IMR-90 (cell line): ENCODE data around the gene DHX57. TPM values are rescaled to one million over a fixed set of nuclear protein-coding genes. Genes with fewer than 3 reads are reported as not detected.

Experiments
- ATAC-seq: fragments of 200-7000 bp; cut with Tn5 transposase; 2 replicates; pipeline ENCODE4 v1.9.1; 2020; ENCODE audit warnings: low read depth, mild to moderate bottlenecking, moderate library complexity
- BruUV-seq: library from RNA; stranded (reverse); fragments of 400-500 nt; replicated peaks from 2 replicates; lab custom pipeline; 2021; lab: Mats Ljungman, UMichigan
- CTCF ChIA-PET: fragments of 300-600 bp; formaldehyde crosslinking; extraction: SDS; loops from one replicate; lab custom pipeline; 2021; ENCODE audit warnings: antibody characterized with exemption; lab: Yijun Ruan, JAX
- POLR2A ChIA-PET: fragments of 300-600 bp; sonication (Branson Sonifier 250); formaldehyde crosslinking; loops from one replicate; lab custom pipeline; 2022; ENCODE audit warnings: antibody characterized with exemption; ENCODE audit not compliant: unreplicated experiment; lab: Charles Lee
- DNase-seq: peaks from one replicate; pipeline ENCODE4 v3.0.0; 2013
- H2AFZ ChIP-seq: replicated peaks from 2 replicates; pipeline ENCODE3; 2013; ENCODE audit warnings: low read length, mild to moderate bottlenecking; ENCODE audit not compliant: poor library complexity
- H2AK5ac ChIP-seq: 2 replicates; pipeline ENCODE4 v1.6.1; 2013; ENCODE audit warnings: low read depth, low read length, inconsistent platforms
- H2AK9ac ChIP-seq: replicated peaks from 2 replicates; pipeline ENCODE3; 2013; ENCODE audit warnings: mild to moderate bottlenecking, low read depth, low read length, moderate library complexity; ENCODE audit not compliant: poor library complexity
- H2BK120ac ChIP-seq: 2 replicates; pipeline ENCODE4 v1.6.1; 2013; ENCODE audit warnings: low read depth, low read length, inconsistent platforms
- H2BK15ac ChIP-seq: 3 replicates; pipeline ENCODE4 v1.6.1; 2013; ENCODE audit warnings: low read depth, low read length, inconsistent platforms
- H2BK20ac ChIP-seq: 2 replicates; pipeline ENCODE4 v1.6.1; 2013; ENCODE audit warnings: low read depth, mild to moderate bottlenecking, inconsistent platforms, low read length, moderate library complexity
- H2BK5ac ChIP-seq: 2 replicates; pipeline ENCODE4 v1.6.1; 2013; ENCODE audit warnings: mild to moderate bottlenecking, low read depth, low read length, inconsistent platforms; ENCODE audit not compliant: poor library complexity, severe bottlenecking
- H3K14ac ChIP-seq: replicated peaks from 2 replicates; pipeline ENCODE4 v1.6.1; 2013; ENCODE audit warnings: low read depth, low read length, inconsistent platforms
- H3K18ac ChIP-seq: 2 replicates; pipeline ENCODE4 v1.6.1; 2013; ENCODE audit warnings: low read depth, low read length, control low read depth
- H3K23ac ChIP-seq: 2 replicates; pipeline ENCODE4 v1.6.1; 2013; ENCODE audit warnings: low read depth, low read length, inconsistent platforms
- H3K27ac ChIP-seq: 2 replicates; pipeline ENCODE4 v1.5.1; 2013; ENCODE audit warnings: mild to moderate bottlenecking, control low read depth, low read length; ENCODE audit not compliant: insufficient read depth
- H3K27me3 ChIP-seq: 2 replicates; pipeline ENCODE4 v1.6.1; 2013; ENCODE audit warnings: low read length; ENCODE audit not compliant: control insufficient read depth, insufficient read depth
- H3K36me3 ChIP-seq: 2 replicates; pipeline ENCODE4 v1.6.1; 2013; ENCODE audit warnings: low read length, mixed read lengths; ENCODE audit not compliant: control insufficient read depth, insufficient read depth
- H3K4ac ChIP-seq: 2 replicates; pipeline ENCODE4 v1.6.1; 2013; ENCODE audit warnings: low read depth, low read length, inconsistent platforms
- H3K4me1 ChIP-seq: 2 replicates; pipeline ENCODE4 v1.6.1; 2013; ENCODE audit warnings: low read length, mixed read lengths; ENCODE audit not compliant: control insufficient read depth, insufficient read depth
- H3K4me2 ChIP-seq: 2 replicates; pipeline ENCODE4 v1.6.1; 2013; ENCODE audit warnings: low read depth, mild to moderate bottlenecking, control low read depth, low read length, moderate library complexity
- H3K4me3 ChIP-seq: 2 replicates; pipeline ENCODE4 v1.5.1; 2013; ENCODE audit warnings: low read depth, mild to moderate bottlenecking, control low read depth, low read length, moderate library complexity; ENCODE audit not compliant: insufficient read depth
- H3K56ac ChIP-seq: 2 replicates; pipeline ENCODE4 v1.6.1; 2013; ENCODE audit warnings: low read length, inconsistent platforms; ENCODE audit not compliant: insufficient read depth; ENCODE audit errors: extremely low read depth
- H3K79me1 ChIP-seq, 2 experiments: 2 replicates each; pipeline ENCODE4 v1.6.1; 2013; ENCODE audit warnings: low read length in 2 of 2, inconsistent platforms in 1 of 2, low read depth in 1 of 2
- H3K9ac ChIP-seq: 2 replicates; pipeline ENCODE4 v1.6.1; 2013; ENCODE audit warnings: low read depth, low read length, control low read depth
- H3K9me1 ChIP-seq: 2 replicates; pipeline ENCODE4 v1.6.1; 2013; ENCODE audit warnings: low read length, inconsistent platforms; ENCODE audit not compliant: insufficient read depth
- H3K9me3 ChIP-seq: 2 replicates; pipeline ENCODE4 v1.6.1; 2013; ENCODE audit warnings: low read length; ENCODE audit not compliant: control insufficient read depth, insufficient read depth
- H4K20me1 ChIP-seq: 2 replicates; pipeline ENCODE4 v1.6.1; 2013; ENCODE audit warnings: low read length, inconsistent platforms; ENCODE audit not compliant: insufficient read depth
- H4K5ac ChIP-seq: 2 replicates; pipeline ENCODE4 v1.6.1; 2013; ENCODE audit warnings: mild to moderate bottlenecking, low read depth, low read length, control low read depth
- H4K8ac ChIP-seq, 2 experiments: 2 replicates each; pipeline ENCODE4 v1.6.1; 2013; ENCODE audit warnings: low read depth in 2 of 2, low read length in 2 of 2, control low read depth in 1 of 2, inconsistent platforms in 1 of 2
- H4K91ac ChIP-seq: 2 replicates; pipeline ENCODE4 v1.6.1; 2013; ENCODE audit warnings: low read depth, low read length, inconsistent platforms; ENCODE audit not compliant: insufficient read depth
- SMC3 ChIP-seq: fragments of 150-350 bp; IDR thresholded peaks from 2 replicates; pipeline ENCODE4 v1.6.1; 2016; ENCODE audit warnings: low read depth, mild to moderate bottlenecking, antibody characterized with exemption, low read length, moderate library complexity
- WGBS, 2 experiments: methylation state at CpG; one replicate each; pipeline versions ENCODE4 v1.1.5 to v1.1.7; 2013; ENCODE audit warnings: missing lambda C conversion rate in 2 of 2; ENCODE audit not compliant: insufficient read length in 1 of 2; ENCODE audit errors: extremely low coverage in 2 of 2; 5-methylcytosine and 5-hydroxymethylcytosine counted together
- dilution Hi-C: fragments of 300-500 bp; cut with HindIII; formaldehyde crosslinking; loops from one replicate; pipeline ENCODE4 v1.14.3; 2018; ENCODE audit warnings: low sequenced_read_pairs; ENCODE audit not compliant: unreplicated experiment
- in situ Hi-C: fragments of 300-500 bp; cut with MboI; formaldehyde crosslinking; loops from 3 replicates; pipeline ENCODE4 v1.14.3; 2019; ENCODE audit warnings: low sequenced_read_pairs, inconsistent platforms, mixed read lengths
- intact Hi-C: fragments of 100-400 bp; cut with micrococcal nuclease; formaldehyde crosslinking; loops from 2 replicates; pipeline ENCODE4 v1.10.0; 2022
- polyA plus RNA-seq, 3 experiments: library from polyadenylated mRNA; depleted of rRNA; stranded (reverse); fragments of >200 nt; gene quantifications; 2 replicates each; pipeline ENCODE4 v1.2.3, GENCODE V29; 2012; ENCODE audit warnings: low replicate concordance in 1 of 3
- total RNA-seq: library from RNA; depleted of rRNA; stranded (reverse); fragments of >200 nt; gene quantifications from 2 replicates; pipeline ENCODE4 v1.2.3, GENCODE V29; 2012
- TF ChIP-seq, protein P1 (sequence below): fragments of 150-350 bp; IDR thresholded peaks from 2 replicates; pipeline ENCODE4 v1.6.1; 2017; ENCODE audit warnings: mild to moderate bottlenecking, antibody characterized with exemption, low read length, low read depth

The DHX57 gene
- total and polyA plus RNA-seq, 2 of the 4 experiments (the other 2 are of a cell fraction) = 9.5 to 24.4 TPM

DNA sequence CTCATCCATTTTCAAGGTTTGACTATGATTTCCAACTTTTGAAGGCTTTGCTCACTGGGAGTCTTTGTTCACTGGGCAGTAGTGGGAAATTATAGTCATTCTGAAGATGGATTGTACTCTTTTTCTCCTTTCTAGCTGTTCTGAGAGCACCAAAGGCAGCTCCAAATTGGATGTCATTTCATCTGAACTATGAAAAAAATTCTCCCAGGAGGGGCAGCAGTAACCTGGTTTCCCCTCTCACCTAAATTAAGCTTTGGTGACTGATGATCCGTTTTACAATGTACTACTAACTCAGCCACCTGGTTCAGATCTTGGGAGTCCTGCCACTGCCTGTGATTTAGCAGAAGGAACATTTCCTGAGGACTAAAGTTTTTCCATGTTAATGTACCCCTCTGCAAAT is 31.5 kb upstream of the DHX57 start:
- H2BK5ac ChIP-seq = no peak overlapping the region
- H3K4me1 ChIP-seq = no peaks in the 10 kb centered on the region
- no peak overlapping the region for H3K4ac ChIP-seq
- H3K14ac ChIP-seq = no peak overlapping the region
- no peak overlapping the region for H2BK120ac ChIP-seq
- TF ChIP-seq, protein P1, sequence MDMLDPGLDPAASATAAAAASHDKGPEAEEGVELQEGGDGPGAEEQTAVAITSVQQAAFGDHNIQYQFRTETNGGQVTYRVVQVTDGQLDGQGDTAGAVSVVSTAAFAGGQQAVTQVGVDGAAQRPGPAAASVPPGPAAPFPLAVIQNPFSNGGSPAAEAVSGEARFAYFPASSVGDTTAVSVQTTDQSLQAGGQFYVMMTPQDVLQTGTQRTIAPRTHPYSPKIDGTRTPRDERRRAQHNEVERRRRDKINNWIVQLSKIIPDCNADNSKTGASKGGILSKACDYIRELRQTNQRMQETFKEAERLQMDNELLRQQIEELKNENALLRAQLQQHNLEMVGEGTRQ = no peak
- no peak for TF ChIP-seq SMC3
- H3K36me3 ChIP-seq = no peaks in the 10 kb centered on the region
- H2AK5ac ChIP-seq = no peak overlapping the region
- DNase-seq (no peak), ATAC-seq (no peak)
- no peak overlapping the region for H3K27ac ChIP-seq
- H2BK20ac ChIP-seq = no peak overlapping the region
- in situ Hi-C loops = no loop called here
- WGBS, 2 experiments = no CpG with 5 or more reads among the region's 1 CpG
- no peak overlapping the region for H3K4me3 ChIP-seq
- H2BK15ac ChIP-seq = no peak overlapping the region
- H2AK9ac ChIP-seq = no peak overlapping the region
- H3K79me1 ChIP-seq = no peaks in the 10 kb centered on the region
- H3K27me3 ChIP-seq = no peaks in the 10 kb centered on the region
- ChIA-PET POLR2A (no interaction called here), CTCF (no interaction called here)
- dilution Hi-C loops = no loop called here
- H4K5ac ChIP-seq = no peak overlapping the region
- H3K9ac ChIP-seq = no peak overlapping the region
- no peak overlapping the region for H4K8ac ChIP-seq
- no peaks in the 10 kb centered on the region for H3K9me3 ChIP-seq
- H4K91ac ChIP-seq = no peak overlapping the region
- no peak overlapping the region for H3K23ac ChIP-seq
- no peak overlapping the region for H3K4me2 ChIP-seq
- no peak overlapping the region for H2AFZ ChIP-seq
- no peak overlapping the region for H3K56ac ChIP-seq
- no peaks in the 10 kb centered on the region for H4K20me1 ChIP-seq
- no TSS peak for BruUV-seq
- H3K9me1 ChIP-seq = no peaks in the 10 kb centered on the region
- H3K18ac ChIP-seq = no peak overlapping the region
- intact Hi-C loops = no loop called here
